ENCODE results near the gene PPFIA4. TPM values are rescaled to one million over a fixed set of nuclear protein-coding genes. Genes with fewer than 3 reads are reported as not detected.
A peak's percentile ranks its signal among the peaks of the same experiment; 100 is the strongest.
"Not testable (repeated sequence)": the region's sequence is repeated elsewhere in the genome, so short reads cannot be mapped to it uniquely, and the experiment has no call there.

Gene PPFIA4
- total RNA-seq, 1 donor from 2014 or later, result 4.9 TPM

DNA sequence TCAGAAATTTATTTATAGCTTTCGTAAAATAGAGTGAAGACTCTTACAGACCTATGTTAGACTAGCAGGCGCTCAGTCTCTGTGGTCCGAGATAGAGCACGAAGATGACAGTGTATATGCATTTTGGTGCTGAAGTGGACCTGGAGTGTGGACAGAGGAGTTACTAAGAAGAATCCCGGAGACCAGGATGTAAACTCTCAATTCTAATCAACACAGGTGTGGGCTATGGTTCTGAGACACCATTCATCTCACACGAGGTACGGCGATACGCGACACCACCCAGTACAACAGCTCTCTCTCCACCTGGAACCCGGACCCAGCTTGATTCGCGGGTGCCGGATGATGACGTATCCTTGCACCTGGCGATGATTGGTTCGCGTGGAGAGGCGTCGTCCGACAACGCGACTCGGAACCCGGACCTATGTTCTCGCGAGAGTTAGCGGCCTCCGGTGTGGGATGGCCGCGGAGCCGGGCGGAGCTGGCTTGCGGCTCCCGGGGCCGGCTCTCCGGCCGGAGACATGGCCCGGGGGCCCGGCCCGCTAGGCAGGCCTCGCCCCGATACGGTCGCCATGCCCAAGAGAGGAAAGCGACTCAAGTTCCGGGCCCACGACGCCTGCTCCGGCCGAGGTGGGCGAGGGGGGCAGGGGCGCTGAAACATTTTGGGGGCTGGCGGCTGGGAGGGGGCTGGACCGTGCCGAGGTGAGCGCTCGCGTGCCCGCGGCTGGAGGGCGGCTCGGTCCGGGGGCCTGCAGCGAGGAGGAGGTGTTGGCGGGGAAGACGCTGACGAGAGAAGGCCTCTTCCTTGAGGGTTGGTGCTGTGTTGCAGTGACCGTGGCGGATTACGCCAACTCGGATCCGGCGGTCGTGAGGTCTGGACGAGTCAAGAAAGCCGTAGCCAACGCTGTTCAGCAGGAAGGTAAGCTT lies 19.1 kb upstream of the PPFIA4 start, which contains the start of gene TMEM183A:
Gene TMEM183A, plus strand, starts transcription at position 427 of the 924 bp plus-strand sequence. Its CDS starts 92 bp downstream, at position 519.
- Mint-ChIP-seq H3K36me3 (peaks cover 8% of the 10 kb centered on the region), H3K9me3 (no peaks in the 10 kb centered on the region), H3K27ac (peak within 1 kb of the TSS; percentile 100), H3K4me3 (peak within 1 kb of the TSS; percentile 97), H3K27me3 (no peaks in the 10 kb centered on the region), H3K4me1 (ENCODE audit: unreplicated experiment) (peaks cover 14% of the 10 kb centered on the region)
- TF ChIP-seq, protein P1, sequence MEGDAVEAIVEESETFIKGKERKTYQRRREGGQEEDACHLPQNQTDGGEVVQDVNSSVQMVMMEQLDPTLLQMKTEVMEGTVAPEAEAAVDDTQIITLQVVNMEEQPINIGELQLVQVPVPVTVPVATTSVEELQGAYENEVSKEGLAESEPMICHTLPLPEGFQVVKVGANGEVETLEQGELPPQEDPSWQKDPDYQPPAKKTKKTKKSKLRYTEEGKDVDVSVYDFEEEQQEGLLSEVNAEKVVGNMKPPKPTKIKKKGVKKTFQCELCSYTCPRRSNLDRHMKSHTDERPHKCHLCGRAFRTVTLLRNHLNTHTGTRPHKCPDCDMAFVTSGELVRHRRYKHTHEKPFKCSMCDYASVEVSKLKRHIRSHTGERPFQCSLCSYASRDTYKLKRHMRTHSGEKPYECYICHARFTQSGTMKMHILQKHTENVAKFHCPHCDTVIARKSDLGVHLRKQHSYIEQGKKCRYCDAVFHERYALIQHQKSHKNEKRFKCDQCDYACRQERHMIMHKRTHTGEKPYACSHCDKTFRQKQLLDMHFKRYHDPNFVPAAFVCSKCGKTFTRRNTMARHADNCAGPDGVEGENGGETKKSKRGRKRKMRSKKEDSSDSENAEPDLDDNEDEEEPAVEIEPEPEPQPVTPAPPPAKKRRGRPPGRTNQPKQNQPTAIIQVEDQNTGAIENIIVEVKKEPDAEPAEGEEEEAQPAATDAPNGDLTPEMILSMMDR (conservative IDR thresholded peaks at IDR 0.05), result no peak
- peak; percentile 96 for DNase-seq (ENCODE audit: extremely low spot score, unreplicated experiment)

- H3K9me3 Mint-ChIP-seq, result no peaks in the 10 kb centered on the region
These were observed 17.1 kb upstream of the PPFIA4 start for GRCh38 chr1:203009185-203009584.

DNA sequence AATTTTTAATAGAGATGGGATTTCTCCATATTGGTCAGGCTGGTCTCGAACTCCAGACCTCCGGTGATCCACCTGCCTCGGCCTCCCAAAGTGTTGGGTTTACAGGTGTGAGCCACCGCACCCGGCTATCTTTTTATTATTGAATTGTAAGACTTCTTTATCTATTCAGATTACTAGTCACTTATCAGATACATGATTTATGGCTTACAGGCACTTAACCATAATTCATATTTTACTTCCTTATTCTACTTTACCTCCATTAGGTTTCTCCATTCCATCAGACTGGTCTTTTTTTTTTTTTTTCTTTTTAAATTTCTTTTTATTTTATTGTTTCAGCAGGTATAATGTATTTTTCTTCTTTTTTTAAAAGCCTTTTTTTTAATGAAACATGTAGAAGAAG lies 14.7 kb upstream of the PPFIA4 start:
- H3K27ac Mint-ChIP-seq, result no peak overlapping the region
- H3K4me3 Mint-ChIP-seq, result no peak overlapping the region
- H3K27me3 Mint-ChIP-seq, result no peaks in the 10 kb centered on the region
- TF ChIP-seq, protein P1 (conservative IDR thresholded peaks at IDR 0.05), result no peak
- no peaks in the 10 kb centered on the region for H3K9me3 Mint-ChIP-seq
- peaks cover 29% of the 10 kb centered on the region for H3K36me3 Mint-ChIP-seq
- DNase-seq (ENCODE audit: extremely low spot score, unreplicated experiment), result no peak
- H3K4me1 Mint-ChIP-seq (ENCODE audit: unreplicated experiment), result peaks cover 8% of the 10 kb centered on the region

More at GRCh38 chr1:203009185-203009584, 17.1 kb upstream of the PPFIA4 start:
- no peak for DNase-seq (ENCODE audit: extremely low spot score, unreplicated experiment)
- H3K4me3 Mint-ChIP-seq, result peak overlapping the region; percentile 52
- peaks cover 14% of the 10 kb centered on the region for H3K4me1 Mint-ChIP-seq (ENCODE audit: unreplicated experiment)
- H3K27ac Mint-ChIP-seq, result no peak overlapping the region
- H3K27me3 Mint-ChIP-seq, result no peaks in the 10 kb centered on the region
- peaks cover 17% of the 10 kb centered on the region for H3K36me3 Mint-ChIP-seq
- TF ChIP-seq, protein P1 (conservative IDR thresholded peaks at IDR 0.05), result no peak

DNA sequence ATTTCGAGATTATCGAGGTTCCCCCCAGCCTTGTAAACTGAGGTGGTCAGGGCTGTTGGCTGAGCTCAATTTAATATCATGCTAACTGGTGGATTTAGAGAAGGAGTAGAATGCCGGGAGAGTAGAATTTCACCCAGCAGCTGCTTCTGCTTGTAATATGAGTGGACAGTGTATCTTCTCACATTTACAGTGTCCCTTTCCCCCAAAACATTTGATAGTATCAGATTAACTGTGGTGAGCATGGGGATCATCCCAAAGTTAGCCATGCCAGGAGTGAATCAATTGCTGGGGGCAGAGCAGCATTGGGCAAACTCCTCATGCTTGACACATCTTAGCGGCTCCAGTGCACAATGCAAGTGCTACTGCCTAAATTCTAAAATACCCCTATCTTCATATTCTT lies 9.2 kb upstream of the PPFIA4 start:
- no peak overlapping the region for H3K27ac Mint-ChIP-seq
- peaks cover 52% of the 10 kb centered on the region for H3K36me3 Mint-ChIP-seq
- H3K9me3 Mint-ChIP-seq, result no peaks in the 10 kb centered on the region
- TF ChIP-seq, protein P1 (conservative IDR thresholded peaks at IDR 0.05), result no peak
- no peaks in the 10 kb centered on the region for H3K27me3 Mint-ChIP-seq
- DNase-seq (ENCODE audit: extremely low spot score, unreplicated experiment), result no peak
- H3K4me1 Mint-ChIP-seq (ENCODE audit: unreplicated experiment), result no peaks in the 10 kb centered on the region
- H3K4me3 Mint-ChIP-seq, result no peak overlapping the region

- no peak for DNase-seq (ENCODE audit: extremely low spot score, unreplicated experiment)
- H3K36me3 Mint-ChIP-seq, result peaks cover 48% of the 10 kb centered on the region
- H3K9me3 Mint-ChIP-seq, result no peaks in the 10 kb centered on the region
- TF ChIP-seq, protein P1 (conservative IDR thresholded peaks at IDR 0.05), result no peak
- H3K4me1 Mint-ChIP-seq (ENCODE audit: unreplicated experiment), result no peaks in the 10 kb centered on the region
- no peaks in the 10 kb centered on the region for H3K27me3 Mint-ChIP-seq
- no peak overlapping the region for H3K27ac Mint-ChIP-seq
- H3K4me3 Mint-ChIP-seq, result no peak overlapping the region
These were observed 8.6 kb upstream of the PPFIA4 start for GRCh38 chr1:203017692-203018091.

- H3K27ac Mint-ChIP-seq; H3K4me1 Mint-ChIP-seq (ENCODE audit: unreplicated experiment); H3K9me3 Mint-ChIP-seq; H3K4me3 Mint-ChIP-seq; DNase-seq (ENCODE audit: extremely low spot score, unreplicated experiment): not testable (repeated sequence)
- Mint-ChIP-seq H3K36me3 (peaks cover 31% of the 10 kb centered on the region), H3K27me3 (peaks cover 18% of the 10 kb centered on the region)
These were observed 3.4 kb upstream of the PPFIA4 start for GRCh38 chr1:203022855-203023254.
